Gastrocnemius medialis (tissue), 4 donors: ENCODE results near the gene EEFSEC.

Experiments
- CTCF ChIP-seq, 5 experiments: fragments of 450-650 bp in 3 of 5; fragments of 200-600 bp in 2 of 5; sonication (generic) in 2 of 5; IDR thresholded peaks in 4 of 5; conservative IDR thresholded peaks in 1 of 5; 1 replicate in 4 of 5; 2 replicates in 1 of 5; pipeline ENCODE4 v1.5.1; 2016 to 2019; ENCODE audit warnings: antibody characterized with exemption in 5 of 5, mild to moderate bottlenecking in 3 of 5, moderate library complexity in 3 of 5
- POLR2A ChIP-seq, 2 donors: fragments of 450-650 bp; IDR thresholded peaks; one replicate each; pipeline ENCODE4 v1.6.1; 2017; ENCODE audit warnings: antibody characterized with exemption in 2 of 2, mild to moderate bottlenecking in 2 of 2, moderate library complexity in 2 of 2

DNA sequence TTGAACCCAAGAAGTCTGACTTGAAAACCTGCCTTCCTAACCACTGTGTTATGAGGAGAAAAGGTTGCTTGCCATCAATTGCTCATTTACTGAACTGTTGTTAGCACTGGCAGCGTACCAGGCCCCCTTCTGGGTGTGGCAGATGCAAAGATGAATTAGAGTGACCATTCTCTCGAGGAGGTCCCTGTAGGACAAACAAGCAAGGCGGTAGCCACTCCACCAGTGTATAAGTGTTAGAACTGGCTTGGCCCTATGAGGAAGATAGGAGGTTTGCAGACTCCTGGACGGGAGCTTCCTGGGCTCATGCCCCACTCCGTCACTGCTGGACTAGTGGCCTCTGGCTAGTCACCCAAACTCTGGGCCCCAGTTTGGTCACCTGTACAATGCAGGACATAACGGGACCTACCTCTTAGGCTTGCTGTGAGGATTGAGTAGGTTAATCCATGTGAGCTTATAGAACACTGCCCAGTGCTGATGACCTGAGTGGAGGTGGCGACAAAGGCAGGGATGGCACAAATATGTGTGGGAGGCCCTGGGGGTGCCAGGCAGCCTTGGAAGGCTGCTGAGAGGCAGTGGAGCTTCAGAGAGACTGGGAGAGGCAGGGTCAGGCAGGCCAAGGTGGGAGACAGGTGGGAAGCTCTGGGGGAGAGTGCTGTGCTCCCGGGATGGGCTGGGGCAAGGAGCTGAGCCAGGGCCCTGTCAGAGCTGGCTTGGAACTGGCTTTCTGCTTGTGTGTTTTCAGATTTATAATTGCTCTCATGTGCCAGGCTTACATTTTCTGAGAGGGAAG, 167.5 kb downstream of the EEFSEC start:
- TF ChIP-seq CTCF (IDR thresholded peaks at IDR 0.05 in 4 of 5, conservative IDR thresholded peaks at IDR 0.05 in 1 of 5) (no peak), POLR2A (IDR thresholded peaks at IDR 0.05) (no peak)
